HG03432 (cell line): ENCODE results near the gene DENND2A.
"Not testable (repeated sequence)": the region's sequence is repeated elsewhere in the genome, so short reads cannot be mapped to it uniquely, and the experiment has no call there.

Experiments
- ATAC-seq: cut with Tn5 transposase; IDR thresholded peaks from one replicate; pipeline ENCODE4 v1.9.1; 2021; ENCODE audit warnings: mild to moderate bottlenecking, moderate library complexity; ENCODE audit not compliant: unreplicated experiment

Gene DENND2A

DNA sequence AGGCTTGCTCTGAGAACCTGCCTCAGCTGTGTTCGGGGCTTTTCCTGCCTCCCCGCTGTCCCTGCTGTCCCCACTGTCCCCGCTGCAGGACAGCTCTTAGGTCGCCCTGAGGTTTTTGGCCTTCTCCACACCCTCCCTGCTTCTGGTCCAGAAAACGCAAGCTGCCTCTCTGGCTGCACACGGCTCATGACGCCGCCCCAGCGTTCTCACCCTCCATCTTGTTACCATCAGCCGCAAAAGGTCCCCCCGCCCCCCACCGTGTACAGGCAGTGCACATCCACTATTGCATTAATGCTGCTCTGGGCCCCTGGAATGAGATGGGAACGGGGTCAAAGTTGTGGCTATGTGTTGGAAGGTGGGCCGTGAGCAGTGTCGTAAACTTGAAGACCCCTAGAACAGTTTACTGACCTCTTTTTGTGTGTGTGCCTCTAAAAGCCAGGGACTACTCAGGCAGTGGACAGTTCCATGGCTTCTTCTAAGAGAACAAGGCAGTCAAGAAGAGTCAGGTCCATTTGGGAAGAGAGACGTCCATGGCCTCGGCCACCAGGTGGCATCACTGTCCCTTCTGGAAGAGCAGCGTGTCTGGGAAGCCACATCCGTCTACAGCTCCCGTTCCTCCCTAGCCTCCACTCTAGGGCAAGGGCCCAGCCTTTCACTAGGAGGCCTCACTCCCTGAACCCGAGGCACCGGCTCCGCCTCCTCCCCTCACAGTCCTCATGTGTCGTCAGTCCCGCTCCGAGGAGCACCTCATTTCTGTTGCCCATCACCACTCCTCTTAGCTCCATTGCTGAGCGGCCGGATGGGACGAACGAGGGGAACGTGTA is 122.9 kb downstream of the DENND2A start:
- ATAC-seq = no peak

DNA sequence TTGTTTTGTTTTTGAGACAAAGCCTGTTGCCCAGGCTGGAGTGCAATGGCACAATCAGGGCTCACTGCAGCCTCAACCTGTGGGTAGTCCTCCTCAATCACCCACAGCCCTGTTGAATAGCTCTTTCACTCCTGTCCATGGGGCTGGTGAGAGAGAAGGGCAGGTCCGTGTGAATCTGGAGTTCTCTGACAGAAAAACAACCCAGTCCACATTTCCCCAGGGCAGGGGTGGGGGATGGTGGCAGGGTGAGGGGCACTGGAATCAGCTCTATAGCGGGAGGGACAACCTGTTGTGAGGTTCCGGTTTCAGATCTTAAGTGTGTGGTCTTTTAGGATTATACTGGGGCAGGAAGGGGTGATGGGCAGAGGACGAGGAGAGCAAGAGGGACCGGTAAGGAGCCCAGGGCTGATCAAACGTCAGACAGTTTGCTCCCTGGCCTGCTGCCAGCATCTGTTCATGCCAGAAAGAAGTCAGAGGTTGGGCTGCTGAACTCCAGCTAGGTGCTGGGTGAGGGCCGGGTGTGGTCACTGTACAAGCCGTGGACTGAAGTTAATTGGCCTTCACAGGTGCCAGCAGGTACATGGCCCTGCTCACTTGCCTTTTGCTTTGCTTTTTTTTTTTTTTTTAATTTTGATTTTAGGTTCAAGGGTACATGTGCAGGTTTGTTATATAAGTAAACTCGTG is 128.2 kb downstream of the DENND2A start:
- ATAC-seq = no peak

DNA sequence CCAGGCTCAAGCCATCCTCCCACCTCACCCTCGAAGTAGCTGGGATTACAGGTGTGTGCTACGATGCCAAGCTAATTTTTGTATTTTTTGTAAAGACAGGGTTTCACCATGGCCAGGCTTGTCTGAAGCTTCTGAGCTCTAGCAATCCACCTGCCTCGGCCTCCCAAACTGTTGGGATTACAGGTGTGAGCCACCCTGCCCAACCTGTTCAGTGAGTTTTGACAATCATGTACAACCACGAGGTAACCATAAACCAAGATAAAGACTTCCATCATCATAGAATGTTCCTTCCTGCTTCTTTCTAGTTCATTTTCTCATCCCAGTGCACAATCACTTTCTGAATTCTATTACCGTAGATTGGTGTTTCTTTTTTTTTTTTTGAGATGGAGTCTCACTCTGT is 130.8 kb downstream of the DENND2A start:
- no peak for ATAC-seq

DNA sequence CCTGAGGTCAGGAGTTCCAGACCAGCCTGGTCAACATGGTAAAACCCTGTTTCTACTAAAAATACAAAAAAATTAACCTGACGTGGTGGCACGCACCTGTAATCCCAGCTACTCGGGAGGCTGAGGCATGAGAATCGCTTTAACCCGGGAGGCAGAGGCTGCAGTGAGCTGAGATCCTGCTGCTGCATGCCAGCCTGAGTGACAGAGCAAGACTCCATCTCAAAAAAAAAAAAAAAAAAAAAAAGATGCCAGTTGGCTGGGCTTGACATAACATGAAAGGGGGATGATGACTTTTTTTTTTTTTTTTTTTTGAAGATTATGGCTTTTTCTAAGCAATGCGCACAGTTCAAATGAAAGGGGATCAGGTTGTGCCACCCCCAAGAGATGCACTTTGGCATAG is 133.1 kb downstream of the DENND2A start:
- ATAC-seq = not testable (repeated sequence)

DNA sequence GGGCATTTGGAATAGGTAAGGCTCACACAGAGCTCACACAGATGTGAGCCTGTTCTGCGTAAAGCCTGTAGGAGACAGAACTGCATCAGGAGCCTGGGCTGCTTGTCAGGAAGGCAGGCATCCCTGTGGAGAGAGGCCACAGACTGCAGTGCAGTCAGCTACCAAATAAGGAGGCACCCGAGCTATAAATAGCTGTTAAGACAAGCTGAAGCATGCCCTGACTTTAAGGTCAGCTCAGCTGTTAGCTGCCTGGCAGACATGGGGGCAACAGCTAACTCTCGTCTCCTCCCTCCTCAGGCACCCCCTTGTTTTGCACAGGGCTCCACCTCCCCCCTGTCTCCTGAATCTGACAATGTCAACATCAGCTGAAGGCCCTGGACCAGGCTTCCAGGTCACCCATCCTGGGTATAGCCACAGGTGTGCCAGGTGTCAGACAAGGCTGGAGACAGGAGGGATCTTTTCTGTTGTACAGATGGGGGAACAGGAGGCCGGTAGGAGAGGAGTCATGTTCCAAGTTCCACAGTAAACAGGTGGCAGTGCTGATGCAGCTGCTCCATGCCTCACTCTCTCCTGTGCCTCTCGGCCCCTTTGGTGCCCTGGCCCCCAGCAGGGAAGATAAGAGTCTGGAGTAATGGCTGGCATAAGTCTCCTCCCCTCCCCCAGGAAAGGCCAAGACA is 133.7 kb downstream of the DENND2A start:
- no peak for ATAC-seq

DNA sequence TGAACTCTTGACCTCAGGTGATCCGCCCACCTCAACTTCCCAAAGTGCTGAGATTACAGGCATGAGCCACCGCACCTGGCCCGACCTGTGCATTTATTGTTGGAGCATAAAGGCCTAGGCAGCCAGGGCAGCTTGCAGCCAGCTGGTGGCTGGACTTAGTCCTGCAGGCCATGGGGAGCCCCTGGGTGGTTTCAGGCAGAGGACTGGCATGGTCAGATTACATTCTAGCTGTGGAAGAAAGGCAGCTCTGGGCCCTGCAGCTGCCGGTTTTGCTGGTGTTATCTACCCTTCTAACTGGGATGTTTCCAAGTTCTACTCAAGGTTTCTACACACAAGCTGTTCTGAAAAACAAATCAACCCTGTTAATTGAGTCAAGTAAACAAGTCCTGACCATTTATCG is 138.6 kb downstream of the DENND2A start:
- ATAC-seq = no peak

DNA sequence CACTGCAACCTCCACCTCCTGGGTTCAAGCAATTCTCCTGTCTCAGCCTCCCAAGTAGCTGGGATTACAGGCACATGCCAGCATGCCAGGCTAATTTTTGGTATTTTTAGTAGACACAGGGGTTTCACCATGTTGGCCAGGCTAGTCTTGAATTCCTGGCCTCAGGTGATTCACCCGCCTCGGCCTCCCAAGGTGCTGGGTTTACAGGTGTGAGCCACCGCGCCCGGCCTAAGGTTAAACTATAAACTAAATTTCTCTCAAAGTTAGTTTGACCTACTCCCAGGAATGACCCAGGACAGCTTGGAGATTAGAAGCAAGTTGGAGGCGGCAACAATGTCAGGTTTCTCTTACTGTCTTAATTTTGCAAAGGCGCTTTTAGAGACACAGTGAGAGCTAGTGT is 142.8 kb downstream of the DENND2A start:
- not testable (repeated sequence) for ATAC-seq

DNA sequence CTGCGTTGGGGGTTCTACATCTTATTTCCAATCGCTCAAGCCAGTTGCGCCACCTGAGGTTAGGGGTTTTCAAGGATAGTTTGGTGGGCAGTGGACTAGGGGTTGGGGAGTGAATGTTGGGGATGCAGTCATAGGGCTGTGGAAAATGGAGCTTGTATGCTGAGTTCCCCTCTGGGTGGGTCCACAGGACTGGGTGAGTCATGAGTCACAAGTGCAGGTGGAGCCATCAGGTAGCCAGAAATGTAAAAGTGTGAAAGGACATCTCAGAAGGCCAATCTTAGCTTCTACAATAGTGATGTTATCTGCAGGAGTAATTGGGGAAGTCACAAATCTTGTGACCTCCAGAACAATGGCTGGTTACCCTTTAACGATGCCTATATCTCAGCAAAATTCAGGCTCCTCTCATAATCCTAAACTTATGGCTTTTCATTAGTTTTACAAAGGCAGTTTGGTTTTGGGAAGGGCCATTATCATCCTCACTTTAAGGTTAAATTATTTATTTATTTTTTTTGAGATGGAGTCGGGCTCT is 143.3 kb downstream of the DENND2A start:
- no peak for ATAC-seq

DNA sequence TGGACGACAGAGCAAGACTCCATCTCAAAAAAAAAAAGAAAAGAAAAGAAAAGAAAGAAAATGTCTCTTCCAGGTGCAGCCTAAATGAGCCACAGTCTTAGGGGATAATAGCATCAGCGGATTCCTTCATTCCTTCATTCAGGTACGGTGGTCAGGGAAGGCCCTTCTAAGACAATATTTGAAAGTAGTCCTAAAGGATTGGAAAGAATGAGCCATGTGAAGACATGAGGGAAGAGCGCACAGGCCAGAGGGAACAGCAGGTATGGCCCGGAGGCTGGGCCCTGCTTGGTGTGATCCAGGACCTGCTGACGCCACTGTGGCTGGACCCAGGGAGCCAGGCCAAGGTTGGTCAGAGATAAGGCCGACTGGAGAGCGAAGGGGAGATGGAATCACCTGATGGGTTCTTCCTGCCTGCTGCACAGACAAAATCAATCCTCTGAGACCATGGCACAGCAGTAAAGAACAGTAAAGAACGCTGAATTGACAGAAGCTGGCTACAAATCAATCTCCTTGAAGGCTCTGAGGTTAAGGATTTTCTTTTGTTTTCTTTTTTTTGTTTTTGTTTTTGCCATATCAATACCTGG is 145.0 kb downstream of the DENND2A start:
- no peak for ATAC-seq

DNA sequence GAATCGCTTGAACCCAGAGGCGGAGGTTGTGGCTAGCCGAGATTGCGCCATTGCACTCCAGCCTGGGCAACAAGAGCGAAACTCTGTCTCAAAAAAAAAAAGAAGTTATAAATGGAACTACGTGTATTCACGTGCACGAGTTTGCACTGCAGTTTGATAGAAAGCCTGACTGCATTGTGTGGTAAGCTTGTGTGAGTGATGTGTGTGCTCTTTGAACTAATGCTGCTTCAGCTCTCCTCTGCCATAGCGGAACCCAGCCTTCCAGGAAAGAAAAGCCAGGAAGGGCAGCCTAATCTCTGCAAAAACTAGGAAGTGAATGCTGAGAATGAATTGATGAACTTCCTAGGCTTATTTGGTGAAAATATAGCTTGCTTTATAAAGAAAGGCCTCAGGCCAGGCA is 145.7 kb downstream of the DENND2A start:
- no peak for ATAC-seq

DNA sequence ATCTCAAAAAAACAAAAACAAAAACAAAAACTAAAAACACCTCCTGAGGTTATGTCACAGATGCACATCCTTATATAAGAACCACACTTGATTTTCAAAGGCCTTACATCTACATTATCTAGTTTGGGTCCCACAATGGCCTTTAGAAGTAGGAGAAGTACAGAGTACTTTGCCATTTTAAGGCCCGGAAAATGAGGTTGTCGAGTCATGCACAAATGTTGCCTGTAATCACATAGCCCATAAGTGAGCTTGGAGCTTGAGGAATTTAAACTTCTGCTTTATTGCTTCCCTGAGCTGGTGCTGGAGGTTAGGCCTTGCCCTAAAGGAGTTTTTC is 151.6 kb downstream of the DENND2A start:
- ATAC-seq = no peak

DNA sequence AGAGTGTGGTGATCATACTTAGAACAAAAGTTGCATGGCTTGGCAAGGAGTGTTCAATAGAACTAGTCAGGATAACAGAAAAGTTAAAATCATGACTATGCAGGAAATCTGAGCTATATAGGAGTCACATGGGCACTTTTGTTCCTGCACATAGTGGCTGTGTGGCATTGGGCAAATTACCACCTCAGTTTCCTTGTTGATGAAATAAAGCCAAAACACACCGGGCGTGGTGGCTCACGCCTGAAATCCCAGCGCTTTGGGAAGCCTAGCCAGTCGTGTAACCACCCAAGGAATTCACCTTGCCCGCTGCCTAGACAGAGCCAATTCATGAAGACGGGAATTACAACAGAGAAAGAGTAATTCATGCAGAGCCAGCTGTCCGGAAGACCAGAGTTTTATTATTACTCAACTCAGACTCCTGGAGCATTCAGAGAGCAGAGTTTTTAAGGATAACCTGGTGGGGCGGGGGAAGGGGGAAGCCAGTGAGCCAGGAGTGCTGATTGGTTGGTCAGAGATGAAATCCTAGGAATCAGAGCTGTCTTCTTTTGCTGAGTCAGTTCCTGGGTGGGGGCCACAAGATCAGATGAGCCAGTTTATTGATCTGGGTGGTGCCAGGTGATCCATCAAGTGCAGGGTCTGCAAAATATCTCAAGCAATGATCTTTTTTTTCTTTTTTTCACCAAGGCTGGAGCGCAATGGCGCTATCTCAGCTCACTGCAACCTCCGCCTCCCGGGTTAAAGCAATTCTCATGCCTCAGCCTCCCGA is 154.9 kb downstream of the DENND2A start:
- no peak for ATAC-seq

DNA sequence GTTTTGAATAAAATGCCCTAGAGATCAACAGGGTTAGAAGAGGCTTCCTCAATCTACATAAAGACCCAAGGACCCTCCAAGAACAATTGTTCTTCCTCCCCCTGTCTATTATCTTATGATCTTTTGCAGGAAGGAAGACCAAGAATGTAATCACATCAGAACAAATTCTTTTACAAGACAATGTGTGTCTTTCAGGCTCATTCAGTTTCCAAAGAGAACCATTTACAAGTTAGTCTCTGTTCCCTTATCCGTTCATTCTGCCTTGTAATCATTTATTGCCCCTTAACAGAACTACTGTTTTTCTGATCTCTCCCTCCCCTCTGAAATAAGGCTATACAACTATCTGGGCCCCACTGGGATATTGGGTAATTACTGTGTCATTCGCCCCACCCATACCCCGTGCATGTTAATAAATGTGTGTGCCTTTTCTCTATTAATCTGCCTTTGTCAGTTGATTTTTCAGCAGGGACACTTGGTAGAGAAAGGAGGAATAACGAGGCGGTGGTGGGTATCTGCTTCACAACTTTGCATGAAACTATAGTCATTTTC is 155.6 kb downstream of the DENND2A start:
- ATAC-seq = no peak

DNA sequence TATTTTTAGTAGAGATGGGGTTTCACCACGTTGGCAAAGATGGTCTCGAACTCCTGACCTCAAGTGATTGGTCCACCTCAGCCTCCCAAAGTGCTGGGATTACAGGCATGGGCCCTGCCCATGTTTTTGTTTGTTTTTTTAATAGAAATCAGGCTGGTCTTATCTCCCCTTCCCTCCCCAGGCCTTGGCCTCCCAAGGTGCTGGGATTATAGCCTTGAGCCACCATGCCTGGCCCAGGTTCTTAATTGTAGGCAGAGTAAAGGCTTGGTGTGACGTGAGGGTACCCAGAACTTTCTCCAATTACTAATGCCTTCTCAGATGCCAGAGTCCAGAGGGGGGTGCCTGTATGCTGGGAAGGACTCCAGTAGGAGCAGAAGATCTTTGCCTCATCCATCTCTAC is 156.1 kb downstream of the DENND2A start:
- no peak for ATAC-seq

DNA sequence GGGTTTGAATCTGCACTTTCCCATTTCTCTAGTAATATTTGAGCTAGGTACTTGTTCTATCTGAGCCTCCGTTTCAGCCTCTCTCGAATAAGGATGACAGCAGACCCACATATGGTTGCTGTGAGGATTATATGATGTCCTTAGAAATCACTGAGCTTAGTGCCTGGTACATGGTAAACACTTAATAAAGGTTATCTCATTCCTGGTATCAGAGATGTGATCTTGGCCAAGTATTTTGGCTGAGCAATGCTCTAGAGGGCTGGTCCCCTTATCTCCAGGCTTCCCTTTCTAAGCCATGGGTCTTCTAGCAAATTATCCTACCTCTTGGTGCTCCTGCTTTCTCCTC is 160.9 kb downstream of the DENND2A start:
- ATAC-seq = no peak

DNA sequence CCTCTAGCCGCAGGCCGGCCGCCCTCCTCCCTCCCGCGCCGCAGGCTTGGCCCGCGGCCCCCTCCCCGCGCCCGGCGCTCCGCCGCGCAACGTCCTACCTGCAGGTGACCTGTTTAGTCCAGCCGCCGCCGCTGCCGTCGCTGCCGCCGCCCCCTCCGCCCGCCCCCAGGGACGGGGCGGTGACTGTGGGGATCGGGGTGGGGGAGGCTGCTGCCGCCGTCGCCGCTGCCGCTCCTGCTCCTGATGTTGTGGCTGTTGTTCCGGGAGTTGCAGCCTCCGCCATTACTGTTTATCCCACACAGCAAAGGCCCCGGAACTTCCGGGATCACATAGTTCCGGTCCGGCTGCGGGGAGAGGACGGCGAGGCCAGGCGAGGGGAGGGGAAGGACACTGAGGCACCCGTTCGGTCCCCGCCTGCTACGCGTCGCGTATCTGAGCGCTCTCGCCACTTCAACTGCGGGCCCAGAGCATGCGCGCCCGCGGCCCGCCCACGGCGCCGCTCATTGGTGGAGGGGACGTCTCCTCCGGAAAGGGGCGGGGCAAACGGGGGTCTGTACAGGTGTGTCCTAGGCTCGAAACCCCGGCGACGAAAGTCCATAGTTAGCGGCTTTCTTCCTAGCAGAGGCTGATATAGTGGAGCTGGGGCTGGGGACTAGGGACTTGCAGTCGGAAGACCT is 161.4 kb downstream of the DENND2A start, which contains the start of gene MKRN1:
Gene MKRN1 (minus strand): TSS at position 444 of the 677 bp plus-strand sequence. CDS start 161 bp downstream, at position 283.
- peak; percentile 95 for ATAC-seq

DNA sequence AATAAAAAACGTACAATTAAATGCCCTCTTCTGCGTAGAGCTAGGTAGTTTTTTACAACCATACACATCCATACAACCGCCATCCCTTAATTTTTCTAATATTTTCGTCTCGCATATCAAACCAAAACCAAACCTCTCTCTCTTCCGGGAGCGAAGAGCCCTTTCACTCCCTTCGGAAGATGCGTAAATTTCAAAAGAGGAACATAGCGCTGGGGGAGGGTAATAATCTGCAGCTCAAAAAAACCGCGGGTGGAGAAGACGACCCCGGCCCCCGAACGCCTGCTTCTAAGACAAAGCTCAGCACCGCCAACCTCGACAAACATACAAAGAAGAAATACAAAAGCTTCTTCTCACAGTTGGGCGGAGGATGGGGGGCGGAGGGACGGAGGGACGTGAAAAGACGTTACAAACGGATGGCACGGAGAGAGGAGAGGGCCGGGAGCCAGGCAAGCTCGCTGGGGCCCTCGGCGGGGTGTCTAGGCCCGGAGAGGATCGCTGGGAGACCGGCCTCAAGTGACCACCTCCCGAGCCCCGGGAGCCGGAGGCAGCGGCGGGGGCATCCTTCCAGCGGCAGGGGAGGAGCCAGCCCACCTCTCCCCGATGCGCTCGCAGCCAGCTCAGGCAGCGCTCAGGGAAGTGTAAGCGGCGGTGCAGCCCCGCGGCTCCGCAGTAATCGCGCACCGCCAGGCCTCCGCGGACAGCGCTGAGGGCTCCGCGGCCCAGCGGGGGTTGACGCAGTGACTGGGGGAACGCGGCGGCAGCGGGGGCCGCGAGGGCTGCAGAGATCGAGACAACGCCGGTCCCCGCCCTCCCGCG is 162.2 kb downstream of the DENND2A start:
- ATAC-seq = peak; percentile 25

DNA sequence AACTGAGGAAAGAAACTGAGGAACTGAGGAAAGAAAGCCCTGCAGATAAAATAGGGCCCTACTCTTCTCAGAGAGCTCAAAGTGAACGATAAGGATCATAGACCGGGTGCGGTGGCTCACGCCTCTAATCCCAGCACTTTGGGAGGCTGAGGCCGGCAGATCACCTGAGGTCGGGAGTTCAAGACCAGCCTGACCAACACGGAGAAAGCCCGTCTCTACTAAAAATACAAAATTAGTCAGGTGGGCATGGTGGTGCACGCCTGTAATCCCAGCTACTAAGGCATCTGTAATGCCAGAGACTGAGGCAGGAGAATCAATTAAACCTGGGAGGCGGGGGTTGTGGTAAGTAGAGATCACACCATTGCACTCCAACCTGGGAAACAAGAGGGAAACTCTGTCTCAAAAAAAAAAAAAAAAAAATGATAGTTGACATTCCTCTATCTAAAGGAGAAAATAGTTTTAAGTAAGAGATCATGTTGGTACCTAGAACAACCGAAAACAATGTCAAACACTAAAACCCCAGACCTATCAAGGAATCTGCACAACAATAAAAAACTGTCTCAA is 163.8 kb downstream of the DENND2A start:
- ATAC-seq = no peak
